ENCODE results near the gene KMT2B. TPM values are rescaled to one million over a fixed set of nuclear protein-coding genes. Genes with fewer than 3 reads are reported as not detected.

The KMT2B gene
- total and polyA plus RNA-seq, 4 donors = 21.7 to 41.0 (median 27.5) TPM

GRCh38 chr19:35714601-35715354 is 3.0 kb upstream of the KMT2B start:
- Histone ChIP-seq H3K9me3 (ENCODE audit: control insufficient read depth in 4 of 4, insufficient read depth in 3 of 4, low read length in 3 of 4) (peaks cover 0 to 1% (median 0%) of the 10 kb centered on the region in 4 donors), H3K9ac (ENCODE audit: insufficient read depth in 1 of 2, low read length in 2 of 2) (no peak overlapping the region), H3K4me1 (ENCODE audit: control insufficient read depth in 5 of 5, insufficient read depth in 5 of 5, low read length in 5 of 5) (peaks cover 0 to 23% (median 13%) of the 10 kb centered on the region in 5 donors), H3K27ac (ENCODE audit: low read depth in 1 of 2, low read length in 1 of 2) (no peak overlapping the region), H3K27me3 (ENCODE audit: control insufficient read depth in 3 of 3, insufficient read depth in 3 of 3, low read length in 2 of 3) (no peaks in the 10 kb centered on the region), H3K4me3 (no peak overlapping the region), H3K36me3 (ENCODE audit: control insufficient read depth in 4 of 4, insufficient read depth in 4 of 4, low read length in 4 of 4) (peaks cover 0 to 3% (median 2%) of the 10 kb centered on the region in 4 donors)
- 71 to 77% methylated on average over 14 of the region's 14 CpGs for WGBS, 2 donors
- ATAC-seq (ENCODE audit: insufficient read depth, low FRiP score) (no peak), DNase-seq (no peak)
- no peak for TF ChIP-seq CTCF (IDR thresholded peaks at IDR 0.05; ENCODE audit: control extremely low read depth, extremely low read depth)

GRCh38 chr19:35715355-35715809 is 2.4 kb upstream of the KMT2B start:
- peak overlapping the region in 1 of 2 donors; percentile 91 for H3K27ac ChIP-seq (ENCODE audit: low read depth in 1 of 2, low read length in 1 of 2)
- WGBS, 2 donors = 78 to 91% methylated on average over 6 to 7 of the region's 7 CpGs
- no peak for DNase-seq

GRCh38 chr19:35715981-35716800 is 1.6 kb upstream of the KMT2B start:
- ATAC-seq (ENCODE audit: insufficient read depth, low FRiP score) = peak; percentile 13
- Histone ChIP-seq H3K9me3 (ENCODE audit: control insufficient read depth in 4 of 4, insufficient read depth in 3 of 4, low read length in 3 of 4) (peaks cover 0 to 1% (median 0%) of the 10 kb centered on the region in 4 donors), H3K36me3 (ENCODE audit: control insufficient read depth in 4 of 4, insufficient read depth in 4 of 4, low read length in 4 of 4) (peaks cover 0 to 12% (median 4%) of the 10 kb centered on the region in 4 donors), H3K4me1 (ENCODE audit: control insufficient read depth in 5 of 5, insufficient read depth in 5 of 5, low read length in 5 of 5) (peaks cover 0 to 23% (median 13%) of the 10 kb centered on the region in 5 donors), H3K27ac (ENCODE audit: low read depth in 1 of 2, low read length in 1 of 2) (peak overlapping the region; percentile 67 to 91), H3K27me3 (ENCODE audit: control insufficient read depth in 3 of 3, insufficient read depth in 3 of 3, low read length in 2 of 3) (no peaks in the 10 kb centered on the region), H3K4me3 (peak overlapping the region; percentile 50), H3K9ac (ENCODE audit: insufficient read depth in 1 of 2, low read length in 2 of 2) (peak overlapping the region; percentile 34 to 39)
- TF ChIP-seq CTCF (IDR thresholded peaks at IDR 0.05; ENCODE audit: control extremely low read depth, extremely low read depth) = no peak
- WGBS, 2 donors = 2 to 4% methylated on average over 50 to 52 of the region's 52 CpGs
- DNase-seq = no peak

More at GRCh38 chr19:35715355-35715809, 2.4 kb upstream of the KMT2B start:
- H3K4me3 ChIP-seq = no peak overlapping the region
- no peaks in the 10 kb centered on the region for H3K27me3 ChIP-seq (ENCODE audit: control insufficient read depth in 3 of 3, insufficient read depth in 3 of 3, low read length in 2 of 3)
- no peak overlapping the region for H3K9ac ChIP-seq (ENCODE audit: insufficient read depth in 1 of 2, low read length in 2 of 2)
- peaks cover 0 to 1% (median 0%) of the 10 kb centered on the region in 4 donors for H3K9me3 ChIP-seq (ENCODE audit: control insufficient read depth in 4 of 4, insufficient read depth in 3 of 4, low read length in 3 of 4)
- no peak for TF ChIP-seq CTCF (IDR thresholded peaks at IDR 0.05; ENCODE audit: control extremely low read depth, extremely low read depth)
- ATAC-seq (ENCODE audit: insufficient read depth, low FRiP score) = no peak
- H3K4me1 ChIP-seq (ENCODE audit: control insufficient read depth in 5 of 5, insufficient read depth in 5 of 5, low read length in 5 of 5) = peaks cover 0 to 23% (median 13%) of the 10 kb centered on the region in 5 donors
- peaks cover 0 to 6% (median 4%) of the 10 kb centered on the region in 4 donors for H3K36me3 ChIP-seq (ENCODE audit: control insufficient read depth in 4 of 4, insufficient read depth in 4 of 4, low read length in 4 of 4)
